Cortex of kidney (tissue), 1 donor: ENCODE data around the gene PI4KA.

ENCODE experiments used
- DNase-seq: peaks from one replicate; lab custom pipeline; 2025; lab: John Stamatoyannopoulos, UW

PI4KA gene

GRCh38 chr22:20792966-20793728 lies 65.5 kb downstream of the PI4KA start:
- DNase-seq: no peak

DNA sequence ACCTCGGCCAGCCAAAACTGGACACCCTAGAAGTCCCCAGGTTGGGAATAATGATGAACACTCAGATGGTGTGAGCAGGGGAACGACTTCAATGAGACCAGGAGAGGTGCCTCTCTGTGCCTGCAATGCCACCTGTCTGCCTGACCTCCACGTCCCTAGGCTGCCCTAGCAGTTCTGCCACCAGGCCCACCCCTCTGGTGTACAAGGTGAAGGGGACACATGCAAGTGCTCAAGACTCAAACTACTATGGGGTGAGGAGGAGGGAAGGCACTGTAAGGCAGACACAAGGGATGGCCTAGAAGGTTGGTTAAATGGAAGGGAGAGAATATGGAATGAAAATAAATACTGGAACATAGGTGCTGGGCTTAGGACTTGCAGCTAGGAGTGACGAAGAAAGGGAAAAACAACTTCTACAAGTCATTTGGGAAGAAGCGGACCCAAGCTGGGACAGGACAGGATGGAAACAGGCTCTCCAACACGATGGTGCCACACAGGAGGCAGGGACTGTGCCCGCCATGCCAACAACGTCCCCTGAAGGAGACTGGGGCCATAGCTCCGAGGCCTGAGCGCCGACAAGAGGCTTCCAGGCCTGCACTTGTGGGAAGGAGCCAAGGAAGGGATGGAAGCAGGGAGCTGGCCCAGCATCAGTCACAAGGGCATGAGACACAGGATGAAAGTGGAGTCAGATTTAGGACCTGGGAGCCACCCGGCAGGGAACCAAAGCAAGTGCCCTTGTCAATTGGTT lies 66.2 kb downstream of the PI4KA start:
- DNase-seq: no peak

DNA sequence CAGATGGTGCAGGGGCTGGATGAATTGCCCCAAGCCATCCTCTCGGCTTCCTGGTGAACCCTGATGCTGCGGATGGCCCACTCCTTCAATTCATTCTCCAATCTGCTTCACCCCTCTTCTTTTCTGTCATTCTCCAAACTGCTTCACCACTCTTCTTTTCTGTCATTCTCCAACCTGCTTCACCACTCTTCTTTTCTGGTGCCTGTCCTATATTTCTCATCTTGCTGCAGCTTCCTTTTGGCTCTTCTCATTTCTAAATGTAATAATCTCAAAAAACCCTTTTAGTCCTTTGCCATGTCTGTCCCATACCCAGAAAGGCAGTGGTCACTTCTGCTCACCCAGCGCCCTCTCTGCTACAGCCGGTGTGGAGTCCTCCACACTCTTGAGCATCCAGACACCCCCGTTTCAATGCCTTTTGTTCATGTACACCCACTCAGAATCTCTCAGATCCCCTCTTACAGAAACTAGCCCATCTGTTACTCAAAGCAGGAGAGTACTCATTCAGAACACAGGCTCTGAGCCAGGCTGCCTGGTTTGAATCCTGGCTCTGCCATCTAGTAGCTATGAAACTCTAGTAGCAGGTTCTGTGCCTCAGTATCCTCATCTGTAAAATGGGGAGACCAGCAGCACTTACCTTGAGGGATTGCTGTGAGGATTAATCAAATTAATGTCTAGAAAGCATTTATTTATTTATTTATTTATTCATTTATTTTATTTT lies 69.8 kb downstream of the PI4KA start:
- no peak for DNase-seq

DNA sequence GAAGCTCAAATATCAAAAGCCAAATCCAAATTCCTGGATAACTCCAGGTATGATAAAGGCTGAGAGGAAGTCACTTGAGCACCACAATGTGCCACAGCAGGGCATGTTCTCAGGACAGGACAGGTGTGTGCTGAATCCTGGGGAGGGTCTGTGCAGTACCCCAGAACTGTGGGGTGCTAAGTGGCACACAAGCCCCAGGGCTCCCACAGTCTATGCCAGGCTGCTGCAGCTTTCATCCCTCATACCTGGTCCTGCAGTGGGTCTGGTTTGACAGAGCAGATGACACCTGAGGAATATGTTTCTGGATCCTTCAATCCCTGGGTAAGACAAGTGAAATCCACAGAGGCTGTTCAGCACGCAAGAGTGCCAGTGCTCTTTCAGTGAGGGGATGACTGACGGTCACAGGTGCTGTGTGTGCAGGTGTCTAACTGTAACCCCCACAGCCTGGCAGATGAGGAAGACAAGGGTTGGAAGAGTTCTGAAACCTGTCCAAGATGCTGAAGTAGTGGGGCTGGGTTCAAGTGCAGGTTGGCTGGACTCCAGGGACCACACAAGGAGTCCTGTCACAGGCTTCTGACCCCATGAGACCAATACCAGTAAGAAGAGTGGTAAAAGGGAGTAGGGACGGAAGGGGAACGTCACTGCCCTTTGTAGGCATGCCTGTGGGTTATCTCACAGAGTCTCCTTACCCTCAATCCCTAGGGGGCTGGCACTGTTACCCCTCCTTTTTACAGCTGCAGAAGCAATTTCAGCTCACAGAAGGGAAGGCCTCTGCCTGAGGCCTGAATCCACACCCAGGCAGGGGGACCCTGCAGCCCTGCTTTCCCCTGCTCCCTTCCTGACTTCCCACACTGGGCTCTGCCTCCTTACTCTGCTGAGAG lies 70.6 kb downstream of the PI4KA start:
- no peak for DNase-seq

DNA sequence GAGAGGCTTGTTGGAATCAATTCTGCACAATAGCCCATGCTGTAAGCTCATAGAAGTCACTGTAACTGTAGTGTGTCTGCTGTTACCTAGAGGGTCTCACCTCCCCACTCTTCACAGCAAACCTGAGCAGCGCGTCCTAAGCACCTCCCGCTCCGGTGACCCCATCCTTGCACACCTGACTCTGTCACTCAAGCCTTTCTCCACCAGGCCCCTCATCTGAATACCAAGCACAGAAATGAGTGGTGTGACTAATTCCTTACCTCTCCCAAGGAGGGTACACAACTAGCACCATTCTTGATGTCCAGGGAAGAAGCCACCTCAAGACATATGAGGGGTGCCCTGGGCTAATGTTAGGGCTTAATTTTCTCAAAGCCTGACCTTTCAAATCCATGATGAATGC lies 71.4 kb downstream of the PI4KA start:
- DNase-seq: no peak

DNA sequence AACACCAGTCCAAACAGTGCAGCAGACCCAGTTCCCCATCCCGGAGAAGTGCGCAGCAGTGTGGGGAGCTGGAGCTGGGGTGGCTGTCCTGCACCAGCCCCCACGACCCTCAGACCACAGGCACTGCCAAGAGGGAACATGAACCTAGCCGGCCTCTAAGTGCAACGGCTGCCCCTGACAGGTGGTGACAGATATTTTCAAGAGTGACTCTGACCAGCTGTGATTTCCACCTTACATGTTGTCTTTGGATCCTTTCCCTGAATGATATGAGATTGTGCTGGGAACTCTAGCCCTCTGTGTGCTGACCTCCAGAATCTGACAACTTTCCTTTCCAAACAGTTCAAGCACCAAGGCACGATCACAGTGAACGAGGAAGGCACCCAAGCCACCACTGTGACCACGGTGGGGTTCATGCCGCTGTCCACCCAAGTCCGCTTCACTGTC lies 72.1 kb downstream of the PI4KA start:
- DNase-seq: no peak

GRCh38 chr22:20786048-20786447 lies 72.6 kb downstream of the PI4KA start:
- DNase-seq: no peak

GRCh38 chr22:20785415-20785814 lies 73.2 kb downstream of the PI4KA start:
- no peak for DNase-seq

DNA sequence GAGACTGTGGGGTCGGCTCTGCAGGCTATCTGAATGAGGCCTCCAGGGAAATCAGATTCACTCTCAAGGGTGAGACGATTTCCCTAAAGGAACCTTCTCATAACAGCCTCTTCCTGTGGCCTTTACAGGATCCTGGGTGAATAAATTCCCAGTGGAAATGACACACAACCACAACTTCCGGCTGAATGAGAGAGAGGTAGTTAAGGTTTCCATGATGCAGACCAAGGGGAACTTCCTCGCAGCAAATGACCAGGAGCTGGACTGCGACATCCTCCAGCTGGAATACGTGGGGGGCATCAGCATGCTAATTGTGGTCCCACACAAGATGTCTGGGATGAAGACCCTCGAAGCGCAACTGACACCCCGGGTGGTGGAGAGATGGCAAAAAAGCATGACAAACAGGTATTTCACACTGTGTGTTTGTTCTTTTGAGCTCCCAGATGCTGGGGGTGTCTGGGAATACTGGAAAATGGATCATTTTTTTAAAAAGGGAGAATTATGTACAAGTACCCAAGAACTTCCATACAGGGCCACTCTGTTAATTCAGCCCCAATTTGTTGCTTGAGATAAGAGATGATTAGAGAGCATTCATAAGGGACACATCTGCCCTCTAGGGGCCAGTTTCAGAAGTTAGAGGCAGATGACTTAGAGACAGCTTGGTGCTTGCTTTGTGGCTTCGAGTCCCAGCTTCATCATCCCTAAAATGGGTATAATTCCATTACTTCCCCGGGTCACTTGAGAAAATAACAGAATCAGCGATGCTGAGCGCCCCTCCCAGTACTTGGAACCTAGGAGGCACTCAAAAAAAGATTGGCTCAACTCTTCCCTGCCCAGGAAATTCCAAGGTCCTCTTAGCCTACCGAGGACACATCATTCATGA lies 74.5 kb downstream of the PI4KA start:
- no peak for DNase-seq

- no peak for DNase-seq
Observed at GRCh38 chr22:20783300-20783673, 75.3 kb downstream of the PI4KA start.

DNA sequence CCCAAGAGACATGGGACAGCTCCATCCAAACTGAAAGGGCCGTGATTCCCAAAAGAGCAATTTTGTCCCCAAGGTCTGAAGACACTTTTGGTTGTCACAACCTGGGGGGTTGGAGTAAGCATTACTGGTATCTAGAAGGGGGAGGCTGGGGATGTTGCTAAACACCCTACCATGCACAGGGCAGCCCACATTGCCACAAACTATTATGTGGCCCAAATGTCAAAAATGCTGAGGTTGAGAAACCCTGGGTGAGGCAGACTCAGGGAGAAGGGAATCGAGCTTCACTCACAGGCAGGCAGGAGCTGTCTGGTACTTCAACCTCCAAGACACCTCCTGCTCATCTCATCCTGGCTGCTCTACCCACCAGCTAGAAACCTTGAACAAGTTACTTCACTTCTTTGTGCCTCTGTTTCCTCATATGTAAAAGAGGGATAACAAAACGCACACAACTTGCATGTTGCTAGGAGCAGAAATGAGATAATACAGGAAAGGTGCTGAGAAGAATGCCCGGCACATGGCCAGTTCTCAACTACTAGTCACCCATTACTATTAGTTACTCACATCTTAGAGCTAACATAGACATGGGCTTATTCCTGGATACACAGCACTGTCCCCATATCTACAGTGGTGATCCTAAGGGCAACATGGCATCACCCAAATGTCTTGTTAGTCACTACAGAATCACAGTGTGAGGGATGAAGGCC lies 75.9 kb downstream of the PI4KA start:
- DNase-seq: no peak

- no peak for DNase-seq
Observed at GRCh38 chr22:20782083-20782482, 76.5 kb downstream of the PI4KA start.

DNA sequence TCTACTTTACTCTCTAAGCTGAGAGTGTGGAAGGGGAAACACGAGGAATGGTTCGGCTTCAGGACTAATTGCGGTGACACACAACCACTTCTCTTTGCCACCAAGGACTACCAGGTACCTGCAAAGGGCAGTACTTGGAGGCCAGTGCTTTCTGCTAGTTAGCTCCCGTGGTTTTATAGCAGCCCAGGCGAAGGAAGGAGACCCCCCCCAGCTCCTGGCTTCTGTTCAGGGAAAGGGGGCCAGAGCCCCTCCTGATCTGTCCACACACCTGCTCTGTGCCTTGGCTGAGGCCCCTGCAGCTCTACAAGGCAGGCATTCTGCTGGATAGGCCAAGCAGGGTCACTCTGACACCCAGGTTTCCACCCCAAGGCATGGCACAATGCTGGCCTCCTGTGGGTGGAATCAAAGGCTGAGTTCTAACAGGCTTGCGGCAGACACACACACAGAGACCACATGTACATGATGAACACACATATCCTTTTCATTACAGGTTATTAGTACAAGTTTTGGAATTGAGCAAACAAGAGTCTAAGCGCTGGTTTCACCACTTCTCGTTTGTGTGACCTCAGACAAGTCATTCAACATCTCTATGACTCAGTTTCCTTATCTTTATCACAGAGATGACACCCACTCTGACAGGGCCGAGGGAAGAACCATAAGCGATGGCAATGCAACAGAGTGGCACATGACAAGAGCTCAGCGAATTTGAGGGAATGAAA lies 77.2 kb downstream of the PI4KA start:
- no peak for DNase-seq

DNA sequence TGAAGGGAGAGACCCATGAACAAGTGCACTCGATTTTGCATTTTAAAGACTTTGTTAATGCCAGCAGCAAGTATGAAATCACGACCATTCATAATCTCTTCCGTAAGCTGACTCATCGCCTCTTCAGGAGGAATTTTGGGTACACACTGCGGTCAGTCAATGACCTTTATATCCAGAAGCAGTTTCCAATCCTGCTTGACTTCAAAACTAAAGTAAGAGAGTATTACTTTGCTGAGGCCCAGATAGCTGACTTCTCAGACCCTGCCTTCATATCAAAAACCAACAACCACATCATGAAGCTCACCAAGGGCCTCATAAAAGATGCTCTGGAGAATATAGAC lies 78.8 kb downstream of the PI4KA start:
- DNase-seq: no peak

DNA sequence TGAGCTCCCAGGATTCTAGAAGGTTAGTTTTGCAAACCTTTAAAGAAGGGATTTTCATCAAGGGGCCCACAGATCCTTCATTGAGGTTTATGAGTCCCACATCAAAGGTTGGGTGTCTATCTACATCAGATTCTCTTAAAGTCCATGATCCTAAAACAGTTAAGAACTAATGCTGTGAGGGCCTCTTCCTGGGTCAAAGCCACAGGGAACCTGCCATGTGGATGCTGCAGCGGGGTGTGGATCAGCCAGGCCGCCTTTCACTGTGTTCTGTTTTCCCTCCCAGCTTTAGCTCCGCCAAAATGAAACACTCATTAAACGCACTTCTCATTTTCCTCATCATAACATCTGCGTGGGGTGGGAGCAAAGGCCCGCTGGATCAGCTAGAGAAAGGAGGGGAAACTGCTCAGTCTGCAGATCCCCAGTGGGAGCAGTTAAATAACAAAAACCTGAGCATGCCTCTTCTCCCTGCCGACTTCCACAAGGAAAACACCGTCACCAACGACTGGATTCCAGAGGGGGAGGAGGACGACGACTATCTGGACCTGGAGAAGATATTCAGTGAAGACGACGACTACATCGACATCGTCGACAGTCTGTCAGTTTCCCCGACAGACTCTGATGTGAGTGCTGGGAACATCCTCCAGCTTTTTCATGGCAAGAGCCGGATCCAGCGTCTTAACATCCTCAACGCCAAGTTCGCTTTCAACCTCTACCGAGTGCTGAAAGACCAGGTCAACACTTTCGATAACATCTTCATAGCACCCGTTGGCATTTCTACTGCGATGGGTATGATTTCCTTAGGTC lies 79.4 kb downstream of the PI4KA start:
- no peak for DNase-seq

DNA sequence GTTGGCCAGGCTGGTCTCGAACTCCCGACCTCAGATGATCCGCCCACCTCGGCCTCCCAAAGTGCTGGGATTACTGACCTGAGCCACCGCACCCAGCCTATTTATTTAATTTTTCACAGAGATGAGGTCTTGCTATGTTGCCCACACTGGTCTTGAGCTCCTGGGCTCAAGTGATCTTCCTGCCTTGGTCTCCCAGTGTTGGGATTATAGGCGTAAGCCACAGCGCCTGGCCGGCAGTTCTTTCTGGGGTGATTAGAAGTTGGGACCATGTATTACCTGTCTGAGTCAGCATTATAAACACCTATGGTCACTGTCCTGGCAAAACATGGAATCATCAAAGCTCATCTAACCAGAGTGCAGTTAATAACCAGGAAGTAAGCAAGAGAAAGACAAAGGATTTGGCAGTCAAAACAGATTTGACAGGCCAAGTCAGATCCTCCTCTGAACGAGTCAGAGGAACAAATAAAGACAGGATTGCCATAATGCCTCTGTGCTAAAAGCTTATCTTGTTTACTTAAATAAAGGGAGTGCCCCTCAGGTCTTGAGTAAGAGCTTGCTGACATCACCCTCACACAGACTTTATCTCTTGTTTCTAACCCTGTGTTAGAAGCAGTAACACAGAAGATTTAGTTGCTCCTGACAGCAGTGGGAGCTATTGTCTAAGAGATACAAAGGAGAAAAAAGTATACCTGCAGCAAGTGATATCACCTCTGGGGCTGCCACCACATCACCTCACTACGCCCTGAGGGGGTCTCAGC lies 81.0 kb downstream of the PI4KA start:
- DNase-seq: no peak

DNA sequence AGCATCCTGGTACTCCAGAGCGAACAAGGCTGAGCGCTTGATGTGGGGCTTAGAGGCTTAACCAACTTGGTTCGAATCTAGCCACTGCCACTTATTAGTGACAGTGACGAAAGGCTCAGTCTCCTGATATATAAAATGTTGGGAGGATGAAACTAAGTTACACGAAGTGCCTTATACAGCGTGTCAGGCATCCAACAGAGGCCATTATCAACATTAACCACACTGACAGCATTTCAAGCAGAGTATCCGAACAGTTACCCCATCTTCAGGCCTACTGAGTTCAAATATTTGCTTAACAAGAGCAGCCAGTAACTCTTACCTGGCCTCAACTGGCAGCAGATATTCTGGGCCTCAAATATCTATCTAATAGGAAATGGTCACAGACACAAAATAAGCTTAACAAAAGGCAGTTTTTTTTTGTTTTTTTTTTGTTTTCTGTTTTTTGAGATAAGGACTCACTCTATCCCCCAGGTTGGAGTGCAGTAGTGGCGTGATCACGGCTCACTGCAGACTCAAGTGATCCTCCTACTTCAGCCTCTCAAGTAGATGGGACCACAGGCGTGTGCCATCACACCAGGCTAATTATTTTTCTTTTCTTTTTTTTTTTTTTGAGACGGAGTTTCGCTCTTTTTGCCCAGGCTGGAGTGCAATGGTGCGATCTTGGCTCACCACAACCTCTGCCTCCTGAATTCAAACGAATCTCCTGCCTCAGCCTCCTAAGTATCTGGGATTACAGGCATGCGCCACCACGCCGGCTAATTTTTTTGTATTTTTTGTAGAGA lies 81.8 kb downstream of the PI4KA start:
- no peak for DNase-seq
